Heart left ventricle (tissue), 13 donors: ENCODE data around the gene CCDC172.
A peak's percentile ranks its signal among the peaks of the same experiment; 100 is the strongest.

Source experiments
- POLR2A ChIP-seq, 2 donors: fragments of 450-650 bp; IDR thresholded peaks; one replicate each; pipeline ENCODE4 v1.6.1; 2017; ENCODE audit warnings: antibody characterized with exemption in 2 of 2, mild to moderate bottlenecking in 2 of 2, moderate library complexity in 2 of 2
- TF ChIP-seq, protein P1 (sequence below), 12 donors: fragments of 200-600 bp; sonication (generic) in 4 of 12; IDR thresholded peaks; one replicate each; pipeline versions ENCODE4 v1.5.0 to v1.8.0; 2018 to 2022; ENCODE audit warnings: antibody characterized with exemption in 12 of 12, mild to moderate bottlenecking in 5 of 12
- donor health status: ischemic (EF 13 %, LVEDD 7.1; RV severe dilation, severe dysfunction).
- donor health status: DM: no; HTN: yes; CAD: no.
- donor health status: DM: no; HTN: no; CAD: no.
- donor health status: ischemic (EF 25% LVEDD 6.9; RV normal size, moderate dysfunction).
- donor health status: ischemic (EF 25% LVEDD 5.7; RV mildly dilated, moderate dysfunction).
- donor health status: ischemic (EF 35%, LVEDD 5.7; RV mildly dilated, moderate dysfunction).
- donor health status: nonischemic (EF 11% LVEDD 7.7; RV severe dilation, severe dysfunction).
- donor health status: DM: yes; HTN: yes; CAD: no.
- donor health status: PGD.
- donor health status: ischemic (EF 29% LVEDD 5.4; RV normal size, mild dysfunction).
- donor health status: nonischemic (EF 23%, LVEDD 6.1; RV moderate dilation, normal function).

- TF ChIP-seq, protein P1, sequence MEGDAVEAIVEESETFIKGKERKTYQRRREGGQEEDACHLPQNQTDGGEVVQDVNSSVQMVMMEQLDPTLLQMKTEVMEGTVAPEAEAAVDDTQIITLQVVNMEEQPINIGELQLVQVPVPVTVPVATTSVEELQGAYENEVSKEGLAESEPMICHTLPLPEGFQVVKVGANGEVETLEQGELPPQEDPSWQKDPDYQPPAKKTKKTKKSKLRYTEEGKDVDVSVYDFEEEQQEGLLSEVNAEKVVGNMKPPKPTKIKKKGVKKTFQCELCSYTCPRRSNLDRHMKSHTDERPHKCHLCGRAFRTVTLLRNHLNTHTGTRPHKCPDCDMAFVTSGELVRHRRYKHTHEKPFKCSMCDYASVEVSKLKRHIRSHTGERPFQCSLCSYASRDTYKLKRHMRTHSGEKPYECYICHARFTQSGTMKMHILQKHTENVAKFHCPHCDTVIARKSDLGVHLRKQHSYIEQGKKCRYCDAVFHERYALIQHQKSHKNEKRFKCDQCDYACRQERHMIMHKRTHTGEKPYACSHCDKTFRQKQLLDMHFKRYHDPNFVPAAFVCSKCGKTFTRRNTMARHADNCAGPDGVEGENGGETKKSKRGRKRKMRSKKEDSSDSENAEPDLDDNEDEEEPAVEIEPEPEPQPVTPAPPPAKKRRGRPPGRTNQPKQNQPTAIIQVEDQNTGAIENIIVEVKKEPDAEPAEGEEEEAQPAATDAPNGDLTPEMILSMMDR (IDR thresholded peaks at IDR 0.05): peak; percentile 44 to 77 (median 64)
- no peak for TF ChIP-seq POLR2A (IDR thresholded peaks at IDR 0.05)
These were observed 36.2 kb upstream of the CCDC172 start for GRCh38 chr10:116287906-116288501.
